Urinary bladder (tissue), 4 donors: ENCODE data around the gene TAP1. TPM values are rescaled to one million over a fixed set of nuclear protein-coding genes. Genes with fewer than 3 reads are reported as not detected.
A peak's percentile ranks its signal among the peaks of the same experiment; 100 is the strongest.

Experiments
- DNase-seq: peaks from one replicate; pipeline ENCODE4 v3.0.0-alpha.2; 2015; ENCODE audit errors: extremely low spot score
- H3K27ac ChIP-seq: one replicate; pipeline ENCODE4 v1.5.1; 2013; ENCODE audit warnings: low read depth, mild to moderate bottlenecking, moderate library complexity
- H3K36me3 ChIP-seq: one replicate; pipeline ENCODE4 v1.6.1; 2013; ENCODE audit warnings: mild to moderate bottlenecking, moderate library complexity; ENCODE audit not compliant: insufficient read depth
- H3K4me1 ChIP-seq: one replicate; pipeline ENCODE4 v1.6.1; 2013; ENCODE audit warnings: mild to moderate bottlenecking, moderate library complexity; ENCODE audit not compliant: insufficient read depth
- H3K4me3 ChIP-seq: one replicate; pipeline ENCODE4 v1.5.1; 2013; ENCODE audit warnings: low read depth, low read length
- WGBS: extraction: QIAGEN DNeasy Blood & Tissue Kit; methylation state at CpG from one replicate; pipeline ENCODE4 v1.1.7; 2013; 5-methylcytosine and 5-hydroxymethylcytosine counted together
- polyA plus RNA-seq: library from polyadenylated mRNA; stranded (reverse); fragments of 200-250 nt; gene quantifications from one replicate; pipeline ENCODE4 v1.2.3, GENCODE V29; 2013
- total RNA-seq: library from RNA; depleted of rRNA; stranded (reverse); fragments of >200 nt; gene quantifications from one replicate; pipeline ENCODE4 v1.2.3, GENCODE V29; 2014
- donor health status: healthy with polysubstance abuse.
- donor health status: healthy.

TAP1 gene
- total and polyA plus RNA-seq, 2 donors, result 16.7 to 49.8 TPM

DNA sequence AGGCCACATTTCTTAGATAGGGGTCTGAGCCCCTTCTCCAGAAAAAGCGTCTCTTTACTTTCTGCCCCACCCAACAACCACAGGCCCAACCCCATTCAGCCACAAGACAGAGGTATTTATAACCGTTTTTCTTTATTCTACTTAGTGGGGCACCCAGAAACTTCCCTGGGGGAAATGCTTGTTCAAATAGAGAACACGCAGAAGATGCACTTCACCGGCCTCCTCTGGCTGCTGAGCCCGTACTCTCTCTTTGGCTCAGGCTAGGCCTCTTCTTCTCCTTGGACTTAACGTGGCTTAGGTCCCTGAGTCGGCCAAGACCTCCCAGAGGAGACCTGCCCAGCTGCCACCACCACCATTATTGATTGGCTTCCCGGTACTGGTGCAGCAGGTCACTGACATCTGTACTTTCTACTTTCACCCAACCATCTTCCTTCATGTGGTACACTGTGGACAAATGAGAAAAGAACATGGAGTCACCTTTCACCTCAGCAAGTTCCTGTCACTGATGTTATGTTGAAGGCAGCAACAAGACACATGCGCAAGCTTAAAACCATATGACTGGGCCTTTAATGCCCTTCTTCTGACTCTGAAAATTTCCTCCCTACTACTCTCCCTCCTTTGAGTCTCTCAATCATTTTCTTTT lies 12.8 kb downstream of the TAP1 start:
- Histone ChIP-seq H3K4me3 (no peak overlapping the region), H3K36me3 (no peaks in the 10 kb centered on the region), H3K4me1 (no peaks in the 10 kb centered on the region), H3K27ac (no peak overlapping the region)
- no peak for DNase-seq
- WGBS, result 86% methylated on average over 9 of the region's 9 CpGs

GRCh38 chr6:32839356-32839755 lies 14.1 kb downstream of the TAP1 start:
- 88% methylated on average over 15 of the region's 15 CpGs for WGBS
- Histone ChIP-seq H3K36me3 (no peaks in the 10 kb centered on the region), H3K4me1 (no peaks in the 10 kb centered on the region), H3K4me3 (no peak overlapping the region), H3K27ac (no peak overlapping the region)
- DNase-seq, result no peak

DNA sequence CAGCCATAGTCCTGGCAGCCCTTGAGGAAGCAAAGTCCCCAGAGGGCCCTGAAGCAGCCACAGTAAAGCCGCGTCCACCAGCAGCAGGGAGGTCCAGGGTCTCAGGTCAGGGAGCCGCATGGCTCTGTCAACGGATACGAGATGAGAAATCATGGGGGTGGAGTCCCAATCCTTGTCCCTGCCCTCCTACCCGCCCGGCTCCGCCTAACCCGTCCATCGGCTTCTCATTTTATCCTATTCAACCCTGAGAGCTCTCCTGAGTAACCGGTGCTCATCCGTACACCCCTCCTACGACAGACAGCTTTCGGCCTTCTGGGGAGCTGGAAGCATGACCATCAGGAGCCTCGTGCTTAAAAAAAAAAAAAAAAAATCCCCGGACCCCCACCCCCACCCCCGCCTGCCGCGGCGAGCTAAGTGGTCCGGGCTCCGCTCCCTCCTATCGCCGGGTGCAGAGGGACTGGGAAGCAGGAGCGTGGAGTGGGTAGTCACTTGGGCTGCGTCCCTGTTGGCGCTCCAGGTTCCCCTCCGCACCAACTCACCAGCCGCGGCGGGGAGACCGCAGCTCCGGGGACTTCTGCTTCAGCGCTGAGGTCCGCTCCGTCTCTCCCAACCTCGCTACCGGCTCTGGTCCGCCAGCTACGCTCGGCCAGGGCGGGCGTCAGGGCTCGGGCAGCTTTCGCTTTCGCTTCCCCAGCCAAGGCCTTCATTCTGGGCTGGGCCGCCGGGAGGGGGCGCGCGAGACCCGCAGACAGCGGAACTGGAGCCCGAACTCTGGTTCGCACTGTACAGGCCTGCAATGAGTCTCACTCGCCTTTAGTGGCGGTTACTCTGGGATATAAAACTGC lies 15.2 kb downstream of the TAP1 start, which contains the start of gene TAP2:
Gene TAP2, minus strand, starts transcription at position 626 of the 845 bp plus-strand sequence. Its CDS starts 506 bp downstream, at position 120.
- Histone ChIP-seq H3K4me3 (peak within 1 kb of the TSS; percentile 79), H3K36me3 (no peaks in the 10 kb centered on the region), H3K27ac (peak within 1 kb of the TSS; percentile 95), H3K4me1 (no peaks in the 10 kb centered on the region)
- DNase-seq, result peak; percentile 83
- WGBS, result under 1% methylated on average over 57 of the region's 57 CpGs

GRCh38 chr6:32837651-32838113 lies 15.8 kb downstream of the TAP1 start:
- DNase-seq, result no peak
- WGBS, result 25% methylated on average over 12 of the region's 12 CpGs
- H3K4me3 ChIP-seq, result peak overlapping the region; percentile 79
- no peaks in the 10 kb centered on the region for H3K36me3 ChIP-seq
- peak overlapping the region; percentile 86 for H3K27ac ChIP-seq
- no peaks in the 10 kb centered on the region for H3K4me1 ChIP-seq

GRCh38 chr6:32836873-32837272 lies 16.6 kb downstream of the TAP1 start:
- Histone ChIP-seq H3K27ac (no peak overlapping the region), H3K36me3 (no peaks in the 10 kb centered on the region), H3K4me3 (no peak overlapping the region), H3K4me1 (no peaks in the 10 kb centered on the region)
- DNase-seq, result no peak
- 92% methylated on average over 2 of the region's 2 CpGs for WGBS

DNA sequence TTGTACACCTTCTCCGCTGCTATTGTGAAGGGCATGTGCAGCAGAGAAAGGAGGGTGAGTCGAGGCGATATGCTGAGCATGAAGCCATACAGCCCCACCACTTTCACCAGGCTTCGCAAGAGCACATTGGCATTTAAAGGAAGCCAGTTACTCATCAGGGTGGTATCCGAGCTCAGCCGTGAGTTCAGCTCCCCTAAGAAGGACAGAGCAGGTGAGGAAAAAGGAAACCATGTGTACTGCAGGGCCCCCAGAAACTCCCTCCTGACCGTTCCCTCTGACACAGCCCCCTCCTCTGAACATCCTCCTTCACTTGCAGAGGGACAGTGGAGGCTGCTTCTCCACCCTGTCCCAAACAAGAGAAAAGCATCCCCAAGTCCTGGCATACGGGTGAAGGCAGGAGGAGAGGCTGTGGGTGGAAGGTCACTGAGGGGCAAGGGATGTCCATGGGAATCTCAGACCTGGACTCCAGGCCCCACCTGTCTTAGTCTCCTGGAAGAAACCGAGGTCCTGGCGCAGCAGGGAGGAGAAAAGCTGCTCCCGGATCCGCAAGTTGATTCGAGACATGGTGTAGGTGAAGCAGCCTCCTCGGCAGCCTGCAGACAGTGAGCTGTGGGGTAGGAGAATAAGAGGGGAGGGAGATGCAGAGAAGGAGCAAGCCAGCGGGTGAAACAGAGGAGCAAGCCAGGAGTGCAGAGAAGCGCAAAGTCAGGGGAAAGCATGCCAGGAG lies 18.2 kb downstream of the TAP1 start:
- no peak overlapping the region for H3K4me3 ChIP-seq
- no peak overlapping the region for H3K27ac ChIP-seq
- WGBS, result 93% methylated on average over 16 of the region's 16 CpGs
- H3K36me3 ChIP-seq, result no peaks in the 10 kb centered on the region
- no peak for DNase-seq
- H3K4me1 ChIP-seq, result no peaks in the 10 kb centered on the region

- no peak overlapping the region for H3K4me3 ChIP-seq
- WGBS, result 85% methylated on average over 5 of the region's 5 CpGs
- DNase-seq, result no peak
- H3K4me1 ChIP-seq, result no peaks in the 10 kb centered on the region
- no peaks in the 10 kb centered on the region for H3K36me3 ChIP-seq
- H3K27ac ChIP-seq, result no peak overlapping the region
Measured at GRCh38 chr6:32833664-32834063, 19.8 kb downstream of the TAP1 start.

DNA sequence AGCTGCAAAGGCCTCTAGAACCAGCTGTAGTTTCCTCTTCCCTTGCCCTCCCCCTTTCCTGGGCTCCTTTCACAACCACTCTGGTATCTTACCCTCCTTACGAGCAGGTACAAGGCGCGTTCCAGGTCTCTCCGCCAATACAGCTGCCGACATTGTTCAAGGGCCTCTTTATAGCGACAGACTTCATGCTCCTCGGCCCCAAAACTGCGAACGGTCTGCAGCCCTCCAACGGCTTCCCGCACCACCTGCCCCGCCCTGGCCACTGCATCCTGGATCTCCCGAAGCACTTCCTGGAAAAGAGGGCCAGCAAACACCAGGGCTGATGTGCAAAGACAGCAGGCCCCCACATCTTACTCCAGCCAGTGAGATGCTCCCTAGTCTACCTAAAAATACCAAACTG lies 21.0 kb downstream of the TAP1 start:
- no peak overlapping the region for H3K27ac ChIP-seq
- no peak for DNase-seq
- H3K4me1 ChIP-seq, result no peaks in the 10 kb centered on the region
- no peak overlapping the region for H3K4me3 ChIP-seq
- H3K36me3 ChIP-seq, result no peaks in the 10 kb centered on the region
- WGBS, result 84% methylated on average over 13 of the region's 13 CpGs

- DNase-seq, result no peak
- 79% methylated on average over 5 of the region's 5 CpGs for WGBS
- Histone ChIP-seq H3K27ac (no peak overlapping the region), H3K4me3 (no peak overlapping the region), H3K4me1 (no peaks in the 10 kb centered on the region), H3K36me3 (no peaks in the 10 kb centered on the region)
Measured at GRCh38 chr6:32830936-32831335, 22.6 kb downstream of the TAP1 start.

- H3K36me3 ChIP-seq, result no peaks in the 10 kb centered on the region
- H3K27ac ChIP-seq, result no peak overlapping the region
- no peak for DNase-seq
- H3K4me3 ChIP-seq, result no peak overlapping the region
- 97% methylated on average over 5 of the region's 5 CpGs for WGBS
- no peaks in the 10 kb centered on the region for H3K4me1 ChIP-seq
Measured at GRCh38 chr6:32830017-32830416, 23.5 kb downstream of the TAP1 start.

DNA sequence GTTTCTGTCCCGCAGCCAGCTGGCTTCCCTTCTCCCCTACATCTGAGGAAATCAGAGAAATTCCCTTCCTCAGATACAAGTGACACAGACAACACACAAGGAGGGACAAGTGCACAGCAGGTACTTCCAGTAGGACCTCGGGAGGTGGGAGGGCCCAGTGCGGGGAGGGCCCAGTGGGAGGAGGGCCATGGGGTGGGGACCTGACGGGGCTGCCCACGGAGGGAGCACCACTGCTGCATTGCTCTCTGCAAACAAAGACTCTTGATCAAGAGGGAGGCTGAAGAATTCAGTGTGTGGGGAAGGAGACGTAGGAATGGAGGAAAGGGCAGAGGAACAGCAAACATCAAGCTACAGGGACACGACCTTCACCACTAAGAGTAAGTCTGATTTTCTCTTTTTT lies 24.0 kb downstream of the TAP1 start:
- Histone ChIP-seq H3K4me3 (no peak overlapping the region), H3K36me3 (no peaks in the 10 kb centered on the region), H3K4me1 (no peaks in the 10 kb centered on the region), H3K27ac (no peak overlapping the region)
- WGBS, result 72% methylated on average over 7 of the region's 7 CpGs
- no peak for DNase-seq

GRCh38 chr6:32827025-32827424 lies 26.5 kb downstream of the TAP1 start:
- no peak for DNase-seq
- Histone ChIP-seq H3K36me3 (no peaks in the 10 kb centered on the region), H3K4me1 (no peaks in the 10 kb centered on the region), H3K27ac (no peak overlapping the region), H3K4me3 (no peak overlapping the region)
- WGBS, result 75% methylated on average over 3 of the region's 3 CpGs

DNA sequence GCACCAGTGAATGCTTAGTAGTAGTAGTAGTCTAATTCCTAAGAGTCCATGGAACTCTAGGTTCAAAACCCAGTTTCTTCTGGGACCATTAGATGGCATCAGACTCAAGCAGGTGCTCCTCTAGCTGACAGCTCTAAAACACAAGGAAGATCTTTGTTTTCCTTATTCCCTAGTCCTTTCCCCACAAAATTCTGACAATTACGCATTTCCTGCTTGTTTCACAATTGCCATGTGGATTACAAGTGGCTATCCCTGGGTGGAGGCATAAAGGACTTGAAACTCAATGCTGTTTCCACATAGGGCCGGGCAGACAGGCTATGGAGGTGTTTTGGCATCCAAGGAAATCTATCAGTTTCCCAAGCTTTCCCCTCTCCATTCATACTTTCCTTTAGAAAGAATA lies 27.5 kb downstream of the TAP1 start:
- Histone ChIP-seq H3K4me3 (no peak overlapping the region), H3K4me1 (no peaks in the 10 kb centered on the region), H3K27ac (no peak overlapping the region), H3K36me3 (no peaks in the 10 kb centered on the region)
- DNase-seq, result no peak
- 45% methylated on average over 2 of the region's 2 CpGs for WGBS
